ENCODE measurements around the gene RNASE1.

DNA sequence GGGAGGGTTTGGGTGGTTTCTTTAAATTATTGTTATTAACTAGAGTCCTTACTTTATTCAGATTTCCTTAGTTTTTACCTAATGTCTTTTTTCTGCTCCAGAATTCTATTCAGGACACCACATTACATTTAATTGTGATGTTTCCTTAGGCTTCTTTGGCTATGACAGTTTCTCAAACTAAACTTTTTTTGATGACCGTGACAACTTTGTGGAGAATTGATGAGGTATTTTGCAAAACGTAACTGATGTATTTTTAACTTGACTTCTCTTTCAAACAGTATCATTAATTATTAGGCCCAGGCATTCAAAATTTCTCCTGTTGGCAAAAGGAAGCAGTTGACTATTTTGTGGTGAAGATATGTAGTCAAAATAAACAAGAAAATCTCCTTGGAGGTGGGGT is 11.0 kb downstream of the RNASE1 start:
- TF ChIP-seq, protein P1, sequence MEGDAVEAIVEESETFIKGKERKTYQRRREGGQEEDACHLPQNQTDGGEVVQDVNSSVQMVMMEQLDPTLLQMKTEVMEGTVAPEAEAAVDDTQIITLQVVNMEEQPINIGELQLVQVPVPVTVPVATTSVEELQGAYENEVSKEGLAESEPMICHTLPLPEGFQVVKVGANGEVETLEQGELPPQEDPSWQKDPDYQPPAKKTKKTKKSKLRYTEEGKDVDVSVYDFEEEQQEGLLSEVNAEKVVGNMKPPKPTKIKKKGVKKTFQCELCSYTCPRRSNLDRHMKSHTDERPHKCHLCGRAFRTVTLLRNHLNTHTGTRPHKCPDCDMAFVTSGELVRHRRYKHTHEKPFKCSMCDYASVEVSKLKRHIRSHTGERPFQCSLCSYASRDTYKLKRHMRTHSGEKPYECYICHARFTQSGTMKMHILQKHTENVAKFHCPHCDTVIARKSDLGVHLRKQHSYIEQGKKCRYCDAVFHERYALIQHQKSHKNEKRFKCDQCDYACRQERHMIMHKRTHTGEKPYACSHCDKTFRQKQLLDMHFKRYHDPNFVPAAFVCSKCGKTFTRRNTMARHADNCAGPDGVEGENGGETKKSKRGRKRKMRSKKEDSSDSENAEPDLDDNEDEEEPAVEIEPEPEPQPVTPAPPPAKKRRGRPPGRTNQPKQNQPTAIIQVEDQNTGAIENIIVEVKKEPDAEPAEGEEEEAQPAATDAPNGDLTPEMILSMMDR (IDR thresholded peaks at IDR 0.05): no peak
- TF ChIP-seq NR2C2 (CRISPR knock-in tag; IDR thresholded peaks at IDR 0.05): no peak
- TF ChIP-seq IRF2 (CRISPR knock-in tag; IDR thresholded peaks at IDR 0.05; ENCODE audit: borderline replicate concordance, low read depth): no peak

All from WTC11 (cell line).